HG03097 (cell line): ENCODE results near the gene CYB561.
A peak's percentile ranks its signal among the peaks of the same experiment; 100 is the strongest.

Source experiments
- ATAC-seq: cut with Tn5 transposase; IDR thresholded peaks from one replicate; pipeline ENCODE4 v1.9.1; 2021; ENCODE audit not compliant: unreplicated experiment, low FRiP score

The CYB561 gene

GRCh38 chr17:63452046-63452961 is 6.2 kb upstream of the CYB561 start:
- no peak for ATAC-seq

GRCh38 chr17:63451150-63451549 is 5.0 kb upstream of the CYB561 start:
- ATAC-seq: no peak

- ATAC-seq: no peak
These were observed 4.4 kb upstream of the CYB561 start for GRCh38 chr17:63450551-63450950.

DNA sequence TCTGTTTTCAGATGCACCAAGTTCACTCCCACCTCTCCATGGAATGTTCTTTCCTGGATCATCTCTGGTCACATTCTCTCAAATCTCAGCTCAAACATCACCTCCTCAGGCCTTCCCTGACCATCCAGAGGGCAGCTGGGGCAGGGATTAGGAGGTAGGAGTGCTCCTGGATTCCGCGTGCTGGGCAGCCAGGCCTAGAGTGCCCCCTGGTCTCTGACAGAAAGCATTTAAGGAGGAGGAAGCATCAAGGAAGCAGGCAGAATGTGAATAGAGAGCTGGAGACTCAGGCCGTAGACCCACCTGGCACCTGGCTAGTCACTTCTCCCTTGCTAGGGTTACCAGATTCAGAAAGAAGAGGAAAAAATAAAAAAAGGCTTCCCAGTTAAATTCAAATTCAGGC is 2.5 kb upstream of the CYB561 start:
- no peak for ATAC-seq

DNA sequence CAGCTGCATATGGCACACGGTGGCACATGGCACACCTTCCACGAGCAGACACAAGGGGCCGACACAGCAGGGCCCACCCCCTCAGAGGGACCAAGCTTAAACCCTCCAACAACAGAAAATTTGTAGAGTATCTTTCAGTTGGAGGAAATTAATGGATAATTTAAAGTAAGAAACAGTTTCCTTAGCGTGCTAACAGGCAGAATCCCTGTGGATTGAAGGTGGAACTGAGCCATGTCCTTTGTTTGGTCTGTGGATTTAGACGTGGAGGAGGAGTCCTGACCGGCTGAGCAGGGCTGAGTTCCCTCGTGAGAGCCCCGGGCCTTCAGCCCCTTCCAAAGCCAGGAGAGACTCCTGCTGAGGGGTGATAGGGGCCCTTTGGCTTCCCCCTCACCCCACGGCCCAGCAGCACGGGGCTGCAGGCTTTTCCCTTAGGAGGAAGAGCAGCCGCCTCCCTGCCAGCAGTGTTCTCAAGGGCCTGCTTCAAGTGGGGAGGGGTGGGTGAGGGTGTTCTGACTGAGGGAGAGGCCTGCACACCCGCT is 1.4 kb upstream of the CYB561 start:
- no peak for ATAC-seq

- peak; percentile 11 for ATAC-seq
These were observed 806 bp upstream of the CYB561 start for GRCh38 chr17:63446753-63447470.

DNA sequence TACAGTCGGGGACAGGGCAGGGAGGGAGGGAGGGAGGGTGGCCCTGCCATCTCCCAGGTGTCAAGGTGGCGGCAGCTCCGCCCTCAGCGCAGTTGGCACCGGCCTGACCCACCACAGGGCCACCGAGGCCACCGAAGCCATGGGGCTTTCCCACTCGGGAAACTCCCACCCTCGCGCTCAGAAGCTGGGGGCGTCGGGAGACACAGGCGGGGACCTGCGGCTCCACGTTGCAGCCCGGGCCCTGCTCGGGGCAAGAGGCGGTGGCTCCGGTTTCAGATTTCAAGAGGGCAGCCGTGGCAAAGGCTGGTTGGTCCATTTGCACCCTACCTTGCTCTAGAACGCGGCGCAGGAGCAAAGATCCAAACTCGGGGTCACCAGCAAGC is 544 bp downstream of the CYB561 start:
- peak; percentile 24 for ATAC-seq

- ATAC-seq: no peak
These were observed 1.0 kb downstream of the CYB561 start for GRCh38 chr17:63445065-63445464.

GRCh38 chr17:63444457-63444856 is 1.6 kb downstream of the CYB561 start:
- no peak for ATAC-seq

- ATAC-seq: no peak
These were observed 3.1 kb downstream of the CYB561 start for GRCh38 chr17:63443053-63443452.

DNA sequence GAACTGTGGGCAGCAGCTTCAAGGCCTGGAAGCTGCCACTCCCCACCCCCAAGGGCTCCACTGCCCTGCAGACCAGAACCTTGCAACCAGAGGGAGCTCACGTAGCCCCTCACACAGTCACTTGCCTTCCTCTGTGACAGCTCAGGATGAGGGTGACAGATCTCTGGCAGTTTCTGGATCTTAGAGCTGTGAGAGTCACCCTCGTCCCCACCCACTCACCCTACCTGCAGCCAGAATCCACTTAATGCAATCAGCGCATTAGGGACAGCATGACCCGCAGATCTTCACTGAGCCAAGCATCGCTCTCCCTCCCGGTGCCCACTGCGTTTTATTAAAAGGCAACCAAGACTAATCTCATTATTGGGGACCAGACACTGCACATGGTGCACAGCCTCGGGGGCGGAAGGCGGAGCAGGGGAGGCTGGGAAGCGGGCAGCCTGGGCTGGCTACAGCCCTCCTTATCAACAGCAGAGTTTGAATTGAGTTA is 3.5 kb downstream of the CYB561 start:
- ATAC-seq: no peak

DNA sequence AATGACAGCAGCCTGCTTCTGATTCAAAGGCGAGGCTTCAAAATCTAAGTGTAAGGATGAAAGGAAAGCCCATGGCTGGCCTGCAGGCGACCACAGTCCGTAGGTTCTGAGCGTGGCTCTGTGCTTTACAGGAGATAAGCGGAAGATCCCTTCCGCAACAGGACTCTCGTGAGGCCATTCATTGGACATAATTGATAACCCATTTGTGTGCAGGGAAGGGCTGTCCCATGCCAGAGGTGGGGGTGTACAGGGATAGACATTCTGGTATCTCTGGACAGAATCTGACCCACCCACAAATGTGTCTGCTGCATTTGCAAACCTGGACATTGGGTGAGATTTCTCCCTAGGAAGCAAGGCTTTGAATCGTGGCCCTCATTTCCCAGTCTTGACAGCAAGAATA is 4.0 kb downstream of the CYB561 start:
- ATAC-seq: no peak

- ATAC-seq: no peak
These were observed 4.5 kb downstream of the CYB561 start for GRCh38 chr17:63441654-63442053.

GRCh38 chr17:63440770-63441335 is 5.3 kb downstream of the CYB561 start:
- no peak for ATAC-seq

GRCh38 chr17:63440127-63440769 is 5.9 kb downstream of the CYB561 start:
- ATAC-seq: no peak

GRCh38 chr17:63439687-63440086 is 6.4 kb downstream of the CYB561 start:
- ATAC-seq: no peak

- ATAC-seq: no peak
These were observed 7.7 kb downstream of the CYB561 start for GRCh38 chr17:63438092-63439051.

DNA sequence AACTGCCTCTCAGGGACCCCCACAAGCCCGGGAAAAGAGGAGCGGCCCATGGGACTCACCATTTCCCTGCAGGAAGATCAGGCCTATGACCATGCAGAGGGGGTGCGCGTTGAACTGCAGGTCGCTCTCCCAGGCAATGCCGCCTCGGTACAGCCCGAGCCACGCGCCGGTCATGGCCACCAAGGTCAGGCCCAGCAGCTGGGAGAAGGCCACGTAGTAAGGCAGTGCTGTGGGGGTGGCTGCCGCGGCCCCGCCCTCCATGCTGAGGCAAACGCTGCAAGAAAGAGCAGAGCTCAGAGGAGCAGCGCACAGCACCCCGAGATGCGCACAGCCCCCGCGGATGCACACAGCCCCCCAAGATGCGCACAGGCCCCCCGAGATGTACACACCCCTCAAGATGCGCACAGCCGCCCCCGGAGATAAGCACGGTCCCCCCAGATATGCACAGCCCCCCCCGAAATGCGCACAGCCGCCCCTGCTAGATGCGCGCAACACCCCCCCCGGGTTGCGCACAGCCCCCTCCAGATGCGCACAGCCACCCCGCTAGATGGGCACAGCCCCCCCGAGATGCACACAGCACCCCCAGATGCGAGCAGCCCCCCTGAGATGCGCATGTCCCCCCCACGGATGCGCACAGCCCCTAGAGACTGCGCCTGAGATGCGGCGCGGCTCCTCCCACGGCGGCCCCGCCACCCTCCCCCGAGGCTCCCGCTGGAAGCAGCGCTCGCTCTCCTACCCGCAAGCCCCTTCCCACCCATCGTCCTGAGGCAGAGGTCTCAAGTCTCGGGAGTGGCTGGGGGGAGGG is 8.6 kb downstream of the CYB561 start:
- ATAC-seq: no peak
